Neural progenitor cell (in vitro differentiated cells): ENCODE data around the gene LRRC15. TPM values are rescaled to one million over a fixed set of nuclear protein-coding genes. Genes with fewer than 3 reads are reported as not detected.

Experiments
- DNase-seq: peaks from one replicate; pipeline ENCODE4 v3.0.0-alpha.2; 2016; ENCODE audit warnings: low spot score
- H2AFZ ChIP-seq: fragments of 200-600 bp; sonication (generic); replicated peaks from 2 replicates; pipeline ENCODE4 v1.6.1; 2016; ENCODE audit warnings: antibody characterized with exemption
- H3F3A ChIP-seq: fragments of 200-600 bp; sonication (generic); 2 replicates; pipeline ENCODE4 v1.6.1; 2016; ENCODE audit warnings: antibody characterized with exemption, low read depth
- H3K27ac ChIP-seq: fragments of 200-600 bp; sonication (generic); 2 replicates; pipeline ENCODE4 v1.5.1; 2016; ENCODE audit warnings: mild to moderate bottlenecking
- H3K27me3 ChIP-seq: fragments of 200-600 bp; sonication (generic); 2 replicates; pipeline ENCODE4 v1.6.1; 2016; ENCODE audit warnings: mild to moderate bottlenecking, moderate library complexity
- H3K36me3 ChIP-seq: fragments of 200-600 bp; sonication (generic); 2 replicates; pipeline ENCODE4 v1.5.1; 2016
- H3K4me1 ChIP-seq: fragments of 200-600 bp; sonication (generic); 2 replicates; pipeline ENCODE4 v1.6.1; 2016; ENCODE audit warnings: mixed run types
- H3K4me2 ChIP-seq: fragments of 200-600 bp; sonication (generic); 2 replicates; pipeline ENCODE4 v1.6.1; 2016
- H3K4me3 ChIP-seq: fragments of 200-600 bp; sonication (generic); 2 replicates; pipeline ENCODE4 v1.5.1; 2016
- H3K79me2 ChIP-seq: fragments of 200-600 bp; sonication (generic); 2 replicates; pipeline ENCODE4 v1.6.1; 2016; ENCODE audit warnings: low read depth
- H3K9ac ChIP-seq: fragments of 200-600 bp; sonication (generic); 2 replicates; pipeline ENCODE4 v1.6.1; 2016
- H3K9me3 ChIP-seq: fragments of 200-600 bp; sonication (generic); 2 replicates; pipeline ENCODE4 v1.5.1; 2016; ENCODE audit warnings: low read depth
- H4K20me1 ChIP-seq: fragments of 200-600 bp; sonication (generic); 2 replicates; pipeline ENCODE4 v1.6.1; 2016; ENCODE audit warnings: low read depth
- H3K27ac Mint-ChIP-seq: 3 replicates; pipeline ENCODE4 v1.8.0; 2021; ENCODE audit warnings: mixed read lengths
- H3K27me3 Mint-ChIP-seq: 2 replicates; pipeline ENCODE4 v1.8.0; 2022; ENCODE audit warnings: low read depth, mild to moderate bottlenecking, inconsistent platforms, moderate library complexity, mixed read lengths; ENCODE audit not compliant: insufficient read depth
- H3K36me3 Mint-ChIP-seq: 3 replicates; pipeline ENCODE4 v1.8.0; 2021; ENCODE audit warnings: mixed read lengths
- H3K4me1 Mint-ChIP-seq: 3 replicates; pipeline ENCODE4 v1.8.0; 2021; ENCODE audit warnings: mixed read lengths
- H3K4me3 Mint-ChIP-seq: 3 replicates; pipeline ENCODE4 v1.8.0; 2021; ENCODE audit warnings: mild to moderate bottlenecking, moderate library complexity, mixed read lengths
- H3K9me3 Mint-ChIP-seq: 3 replicates; pipeline ENCODE4 v1.8.0; 2020; ENCODE audit warnings: mixed read lengths
- EZH2 ChIP-seq: fragments of 200-600 bp; sonication (generic); IDR thresholded peaks from 2 replicates; pipeline ENCODE4 v1.6.1; 2017; ENCODE audit warnings: antibody characterized with exemption, mild to moderate bottlenecking, moderate library complexity
- EZH2phosphoT487 ChIP-seq: fragments of 200-600 bp; sonication (generic); IDR thresholded peaks from 2 replicates; pipeline ENCODE4 v1.6.1; 2017; ENCODE audit warnings: antibody characterized with exemption
- total RNA-seq: library from RNA; depleted of rRNA; stranded (reverse); fragments of >200 nt; gene quantifications from 2 replicates; pipeline ENCODE4 v1.2.3, GENCODE V29; 2015; ENCODE audit warnings: low replicate concordance
- TF ChIP-seq, protein P1 (sequence below): fragments of 200-600 bp; sonication (generic); IDR thresholded peaks from 2 replicates; pipeline ENCODE4 v1.5.1; 2017; ENCODE audit warnings: antibody characterized with exemption, mild to moderate bottlenecking

LRRC15 gene
- total RNA-seq, 1 donor from 2014 or later = not detected

DNA sequence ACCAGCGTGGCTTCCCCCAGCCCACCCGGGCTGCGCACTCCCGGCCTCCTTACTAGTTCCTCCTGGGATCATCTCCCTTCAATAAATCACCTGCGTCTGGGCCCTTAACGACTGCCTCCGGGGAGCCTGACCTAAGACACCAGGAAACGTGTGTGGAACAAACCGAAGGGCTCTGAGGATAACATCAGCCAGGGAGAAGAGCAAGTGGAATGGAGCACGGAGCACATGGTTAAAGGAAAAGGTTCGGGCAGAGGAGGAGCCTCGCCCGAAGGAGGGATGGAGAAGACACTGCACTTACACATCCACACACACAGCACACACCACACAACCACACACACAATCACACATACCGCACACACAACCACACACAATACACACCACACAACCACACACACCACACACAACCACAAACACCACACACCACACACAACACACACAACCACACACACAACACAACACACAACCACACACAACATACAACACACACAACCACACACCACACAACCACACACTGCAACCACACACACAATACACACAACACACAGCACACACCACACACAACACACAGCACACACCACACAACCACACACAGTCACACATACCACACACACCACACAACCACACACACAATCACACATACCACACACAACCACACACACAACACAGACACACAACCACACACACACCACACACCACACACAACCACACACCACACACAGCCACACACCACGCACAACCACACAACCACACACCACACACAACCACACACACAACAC lies 43.2 kb downstream of the LRRC15 start:
- Mint-ChIP-seq H3K4me1 (no peaks in the 10 kb centered on the region), H3K9me3 (peaks cover 2% of the 10 kb centered on the region), H3K4me3 (no peak overlapping the region), H3K27me3 (peaks cover 21% of the 10 kb centered on the region), H3K36me3 (no peaks in the 10 kb centered on the region), H3K27ac (no peak overlapping the region)
- Histone ChIP-seq H4K20me1 (no peaks in the 10 kb centered on the region), H3K4me1 (no peaks in the 10 kb centered on the region), H3K36me3 (no peaks in the 10 kb centered on the region), H3K9ac (no peak overlapping the region), H3K27ac (no peak overlapping the region), H3K4me2 (no peak overlapping the region), H3F3A (peaks cover 50% of the 10 kb centered on the region), H3K27me3 (no peaks in the 10 kb centered on the region), H3K4me3 (no peak overlapping the region), H2AFZ (no peak overlapping the region), H3K9me3 (no peaks in the 10 kb centered on the region), H3K79me2 (no peaks in the 10 kb centered on the region)
- peak; percentile 44 for DNase-seq
- TF ChIP-seq, protein P1, sequence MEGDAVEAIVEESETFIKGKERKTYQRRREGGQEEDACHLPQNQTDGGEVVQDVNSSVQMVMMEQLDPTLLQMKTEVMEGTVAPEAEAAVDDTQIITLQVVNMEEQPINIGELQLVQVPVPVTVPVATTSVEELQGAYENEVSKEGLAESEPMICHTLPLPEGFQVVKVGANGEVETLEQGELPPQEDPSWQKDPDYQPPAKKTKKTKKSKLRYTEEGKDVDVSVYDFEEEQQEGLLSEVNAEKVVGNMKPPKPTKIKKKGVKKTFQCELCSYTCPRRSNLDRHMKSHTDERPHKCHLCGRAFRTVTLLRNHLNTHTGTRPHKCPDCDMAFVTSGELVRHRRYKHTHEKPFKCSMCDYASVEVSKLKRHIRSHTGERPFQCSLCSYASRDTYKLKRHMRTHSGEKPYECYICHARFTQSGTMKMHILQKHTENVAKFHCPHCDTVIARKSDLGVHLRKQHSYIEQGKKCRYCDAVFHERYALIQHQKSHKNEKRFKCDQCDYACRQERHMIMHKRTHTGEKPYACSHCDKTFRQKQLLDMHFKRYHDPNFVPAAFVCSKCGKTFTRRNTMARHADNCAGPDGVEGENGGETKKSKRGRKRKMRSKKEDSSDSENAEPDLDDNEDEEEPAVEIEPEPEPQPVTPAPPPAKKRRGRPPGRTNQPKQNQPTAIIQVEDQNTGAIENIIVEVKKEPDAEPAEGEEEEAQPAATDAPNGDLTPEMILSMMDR = no peak
- TF ChIP-seq EZH2phosphoT487 = no peak
- no peak for TF ChIP-seq EZH2

DNA sequence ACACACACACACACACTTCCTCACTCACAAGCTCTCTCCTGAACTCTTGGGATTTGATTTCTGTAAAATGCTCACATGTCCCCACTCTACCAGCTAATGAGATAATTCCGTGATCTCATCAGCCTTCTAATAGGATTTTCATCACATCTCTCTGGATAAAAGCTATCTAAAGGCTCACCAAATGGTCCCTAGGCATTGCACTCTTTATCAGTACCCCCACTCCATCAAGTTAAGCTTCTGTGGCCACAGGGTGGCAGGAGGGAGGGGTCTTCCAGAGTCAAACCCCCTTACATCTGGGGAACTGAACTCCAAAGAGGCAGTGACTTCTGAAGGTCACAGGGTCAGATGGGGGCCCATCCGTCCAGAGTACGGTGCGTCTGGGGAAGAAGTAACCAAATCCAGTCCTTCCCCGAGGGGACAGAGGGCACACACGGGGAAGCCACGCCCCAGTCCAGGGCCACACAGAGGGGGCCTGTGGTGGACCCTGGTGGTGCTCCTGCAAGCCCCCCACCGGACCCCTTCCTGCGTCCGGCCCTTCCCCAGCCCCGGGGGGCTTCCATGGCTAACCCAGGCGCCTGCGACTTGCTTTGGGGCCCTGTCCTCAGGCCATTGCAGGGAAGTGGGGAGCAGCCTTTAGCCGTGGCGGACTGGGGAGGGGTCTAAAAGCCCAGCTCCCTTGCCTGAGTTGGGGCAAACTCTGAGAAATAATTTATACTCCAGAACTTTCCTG lies 44.0 kb downstream of the LRRC15 start:
- Histone ChIP-seq H2AFZ (no peak overlapping the region), H3K4me2 (no peak overlapping the region), H3K27me3 (no peaks in the 10 kb centered on the region), H3K4me3 (no peak overlapping the region), H3K9ac (no peak overlapping the region), H3K36me3 (no peaks in the 10 kb centered on the region), H3K4me1 (no peaks in the 10 kb centered on the region), H3F3A (peaks cover 50% of the 10 kb centered on the region), H3K9me3 (no peaks in the 10 kb centered on the region), H4K20me1 (no peaks in the 10 kb centered on the region), H3K79me2 (no peaks in the 10 kb centered on the region), H3K27ac (no peak overlapping the region)
- Mint-ChIP-seq H3K4me3 (no peak overlapping the region), H3K27ac (no peak overlapping the region), H3K27me3 (peaks cover 14% of the 10 kb centered on the region), H3K9me3 (peaks cover 2% of the 10 kb centered on the region), H3K36me3 (no peaks in the 10 kb centered on the region), H3K4me1 (no peaks in the 10 kb centered on the region)
- TF ChIP-seq EZH2phosphoT487 (no peak), EZH2 (no peak)
- TF ChIP-seq, protein P1 = no peak
- DNase-seq = no peak

DNA sequence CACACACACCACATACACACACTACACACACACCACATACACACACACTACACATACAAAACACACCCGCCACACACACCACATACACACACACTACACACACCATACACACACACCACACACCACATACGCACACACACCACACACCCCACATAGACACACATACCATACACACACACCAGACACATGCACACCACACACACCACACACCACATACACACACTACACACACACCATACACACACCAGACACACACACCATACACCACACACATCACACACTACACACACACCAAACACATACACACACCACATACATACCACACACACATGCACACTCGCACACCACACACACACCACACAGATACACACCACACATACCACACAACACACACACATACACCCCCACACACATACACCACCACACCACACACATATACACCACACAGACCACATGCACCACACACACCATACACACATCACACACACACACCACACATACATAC lies 44.7 kb downstream of the LRRC15 start:
- H3K27me3 Mint-ChIP-seq = peaks cover 7% of the 10 kb centered on the region
- no peaks in the 10 kb centered on the region for H3K9me3 ChIP-seq
- H3K27me3 ChIP-seq = no peaks in the 10 kb centered on the region
- no peaks in the 10 kb centered on the region for H3K36me3 Mint-ChIP-seq
- no peaks in the 10 kb centered on the region for H3K4me1 Mint-ChIP-seq
- no peak overlapping the region for H3K9ac ChIP-seq
- TF ChIP-seq EZH2phosphoT487 (no peak), EZH2 (no peak)
- TF ChIP-seq, protein P1 = no peak
- H3K4me3 ChIP-seq = no peak overlapping the region
- peaks cover 50% of the 10 kb centered on the region for H3F3A ChIP-seq
- no peak overlapping the region for H3K27ac ChIP-seq
- no peak overlapping the region for H3K27ac Mint-ChIP-seq
- no peaks in the 10 kb centered on the region for H3K36me3 ChIP-seq
- no peaks in the 10 kb centered on the region for H4K20me1 ChIP-seq
- H3K4me3 Mint-ChIP-seq = no peak overlapping the region
- no peak for DNase-seq
- peaks cover 4% of the 10 kb centered on the region for H3K9me3 Mint-ChIP-seq
- no peaks in the 10 kb centered on the region for H3K4me1 ChIP-seq
- no peak overlapping the region for H2AFZ ChIP-seq
- H3K4me2 ChIP-seq = no peak overlapping the region
- H3K79me2 ChIP-seq = no peaks in the 10 kb centered on the region
